Stomach (tissue), 4 donors: ENCODE results near the gene PWWP2A.

Experiments used
- EP300 ChIP-seq: sonication (generic); formaldehyde crosslinking; IDR thresholded peaks from one replicate; pipeline ENCODE4 v1.6.1; 2017; ENCODE audit warnings: antibody characterized with exemption
- POLR2A ChIP-seq, 4 donors: fragments of 450-650 bp; IDR thresholded peaks; one replicate each; pipeline ENCODE4 v1.6.1; 2016; ENCODE audit warnings: antibody characterized with exemption in 4 of 4, control low read depth in 2 of 4, mild to moderate bottlenecking in 1 of 4, moderate library complexity in 1 of 4
- POLR2AphosphoS5 ChIP-seq, 3 donors: sonication (generic); formaldehyde crosslinking; IDR thresholded peaks; one replicate each; pipeline ENCODE4 v1.6.1; 2016; ENCODE audit warnings: antibody characterized with exemption in 3 of 3
- TF ChIP-seq, protein P1 (sequence below), 7 experiments: fragments of 450-650 bp in 4 of 7; fragments of 200-600 bp in 3 of 7; sonication (generic) in 3 of 7; IDR thresholded peaks; one replicate each; pipeline ENCODE4 v1.5.1; 2016 to 2019; ENCODE audit warnings: antibody characterized with exemption in 7 of 7, control low read depth in 2 of 7, mild to moderate bottlenecking in 1 of 7

DNA sequence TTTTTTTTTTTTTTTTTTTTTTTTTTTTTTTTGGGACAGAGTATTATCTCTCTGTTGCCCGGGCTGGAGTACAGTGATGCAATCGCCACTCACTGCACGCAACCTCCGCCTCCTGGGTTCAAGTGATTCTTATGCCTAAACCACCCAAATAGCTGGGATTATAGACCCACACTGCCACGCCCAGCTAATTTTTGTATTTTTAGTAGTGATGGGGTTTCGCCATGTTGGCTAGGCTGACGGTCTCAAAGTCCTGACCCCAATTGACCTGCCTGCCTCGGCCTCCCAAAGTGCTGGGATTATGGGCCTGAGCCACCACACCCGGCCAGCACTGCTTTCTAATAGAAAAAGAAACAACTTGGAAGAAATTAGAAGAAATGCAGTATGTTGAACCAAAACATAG lies 71.1 kb downstream of the PWWP2A start:
- TF ChIP-seq, protein P1, sequence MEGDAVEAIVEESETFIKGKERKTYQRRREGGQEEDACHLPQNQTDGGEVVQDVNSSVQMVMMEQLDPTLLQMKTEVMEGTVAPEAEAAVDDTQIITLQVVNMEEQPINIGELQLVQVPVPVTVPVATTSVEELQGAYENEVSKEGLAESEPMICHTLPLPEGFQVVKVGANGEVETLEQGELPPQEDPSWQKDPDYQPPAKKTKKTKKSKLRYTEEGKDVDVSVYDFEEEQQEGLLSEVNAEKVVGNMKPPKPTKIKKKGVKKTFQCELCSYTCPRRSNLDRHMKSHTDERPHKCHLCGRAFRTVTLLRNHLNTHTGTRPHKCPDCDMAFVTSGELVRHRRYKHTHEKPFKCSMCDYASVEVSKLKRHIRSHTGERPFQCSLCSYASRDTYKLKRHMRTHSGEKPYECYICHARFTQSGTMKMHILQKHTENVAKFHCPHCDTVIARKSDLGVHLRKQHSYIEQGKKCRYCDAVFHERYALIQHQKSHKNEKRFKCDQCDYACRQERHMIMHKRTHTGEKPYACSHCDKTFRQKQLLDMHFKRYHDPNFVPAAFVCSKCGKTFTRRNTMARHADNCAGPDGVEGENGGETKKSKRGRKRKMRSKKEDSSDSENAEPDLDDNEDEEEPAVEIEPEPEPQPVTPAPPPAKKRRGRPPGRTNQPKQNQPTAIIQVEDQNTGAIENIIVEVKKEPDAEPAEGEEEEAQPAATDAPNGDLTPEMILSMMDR (IDR thresholded peaks at IDR 0.05), result no peak
- TF ChIP-seq POLR2A (IDR thresholded peaks at IDR 0.05) (no peak), EP300 (no peak), POLR2AphosphoS5 (IDR thresholded peaks at IDR 0.05) (no peak)
